ENCODE data around the gene GPR153.

GRCh38 chr1:6285336-6285735, 24.4 kb upstream of the GPR153 start:
- TF ChIP-seq ZNF253 (CRISPR knock-in tag; IDR thresholded peaks at IDR 0.05; ENCODE audit: borderline replicate concordance) (no peak), ZBTB40 (IDR thresholded peaks at IDR 0.05) (no peak), ZBTB40 (CRISPR knock-in tag; IDR thresholded peaks at IDR 0.05) (no peak), NFRKB (IDR thresholded peaks at IDR 0.05) (no peak), ZNF512 (CRISPR knock-in tag; IDR thresholded peaks at IDR 0.05) (no peak), FOXP1 (IDR thresholded peaks at IDR 0.05) (no peak), FOXP1 (CRISPR knock-in tag; IDR thresholded peaks at IDR 0.05) (no peak), POLR2A (IDR thresholded peaks at IDR 0.05; ENCODE audit: insufficient read depth in 1 of 2, low read depth in 2 of 2, low read length in 2 of 2) (no peak), BCL3 (CRISPR knock-in tag; IDR thresholded peaks at IDR 0.05) (no peak), FOSL2 (CRISPR knock-in tag; IDR thresholded peaks at IDR 0.05) (no peak), ATF5 (CRISPR knock-in tag; IDR thresholded peaks at IDR 0.05; ENCODE audit: low read depth) (no peak), CREM (IDR thresholded peaks at IDR 0.05) (no peak), CREM (CRISPR knock-in tag; IDR thresholded peaks at IDR 0.05) (no peak)

Measured in HepG2 (cell line).